HepG2 (cell line): ENCODE results near the gene EVI5. TPM values are rescaled to one million over a fixed set of nuclear protein-coding genes. Genes with fewer than 3 reads are reported as not detected.
A peak's percentile ranks its signal among the peaks of the same experiment; 100 is the strongest.

Source experiments
- ATAC-seq: fragments of 200-7000 bp; cut with Tn5 transposase; 3 replicates; pipeline ENCODE4 v1.9.1; 2020; ENCODE audit warnings: mild to moderate bottlenecking, moderate library complexity
- BruUV-seq: library from RNA; stranded (reverse); fragments of 400-500 nt; replicated peaks from 2 replicates; lab custom pipeline; 2021; lab: Mats Ljungman, UMichigan
- CTCF ChIA-PET: fragments of 300-600 bp; formaldehyde crosslinking; extraction: SDS; loops from one replicate; lab custom pipeline; 2021; ENCODE audit warnings: low total read pairs, inconsistent platforms, low intra/inter-chr PET ratio; lab: Yijun Ruan, JAX
- POLR2A ChIA-PET: fragments of 350-600 bp; sonication (Branson Sonifier 250); formaldehyde crosslinking; loops from one replicate; lab custom pipeline; 2020; ENCODE audit warnings: antibody characterized with exemption, inconsistent platforms; lab: Yijun Ruan, JAX
- DNase-seq: peaks from one replicate; pipeline ENCODE4 v3.0.0-alpha.2; 2015; ENCODE audit warnings: low spot score
- FAIRE-seq: peaks from 3 replicates; lab custom pipeline; 2011; peaks lifted over from hg19 to GRCh38; lab: Jason Lieb, UNC
- H2AFZ ChIP-seq: one replicate; pipeline ENCODE4 v1.6.1; 2011; ENCODE audit warnings: low read length, inconsistent platforms
- H3K27ac ChIP-seq: fragments of 300-600 bp; 3 replicates; pipeline ENCODE4 v1.8.0; 2011; ENCODE audit warnings: mixed run types, mild to moderate bottlenecking, mixed read lengths, low read length, inconsistent platforms; ENCODE audit not compliant: insufficient read depth; ENCODE audit errors: extremely low read length
- H3K27me3 ChIP-seq, 2 experiments: fragments of 200-600 bp in 1 of 2; 2 replicates in 1 of 2; 3 replicates in 1 of 2; pipeline versions ENCODE4 v1.6.0 to v1.8.0; 2011; ENCODE audit warnings: low read length in 2 of 2, mild to moderate bottlenecking in 2 of 2, moderate library complexity in 2 of 2, inconsistent platforms in 1 of 2; ENCODE audit not compliant: insufficient read depth in 2 of 2, control insufficient read depth in 1 of 2
- H3K36me3 ChIP-seq, 2 experiments: fragments of 200-600 bp in 1 of 2; replicated peaks in 1 of 2; 2 replicates in 1 of 2; 3 replicates in 1 of 2; pipeline versions ENCODE4 v1.5.1 to v1.8.0; 2011; ENCODE audit warnings: low read length in 2 of 2, inconsistent platforms in 1 of 2; ENCODE audit not compliant: insufficient read depth in 2 of 2, control insufficient read depth in 1 of 2
- H3K4me1 ChIP-seq: 2 replicates; pipeline ENCODE4 v1.5.1; 2012; ENCODE audit warnings: low read length, inconsistent platforms; ENCODE audit not compliant: insufficient read depth
- H3K4me2 ChIP-seq: 2 replicates; pipeline ENCODE4 v1.6.0; 2011; ENCODE audit warnings: low read depth, low read length, inconsistent platforms
- H3K4me3 ChIP-seq, 3 experiments: fragments of 200-600 bp in 1 of 3; sonication (generic), shearing (Covaris generic) in 1 of 3; replicated peaks in 1 of 3; 2 replicates each; pipeline ENCODE4 v1.5.1; 2011 to 2016; ENCODE audit warnings: low read length in 3 of 3, inconsistent platforms in 2 of 3, low read depth in 2 of 3, mild to moderate bottlenecking in 2 of 3, control low read depth in 1 of 3, mixed read lengths in 1 of 3; ENCODE audit not compliant: insufficient read depth in 1 of 3
- H3K79me2 ChIP-seq: one replicate; pipeline ENCODE4 v1.6.1; 2011; ENCODE audit warnings: low read length, inconsistent platforms; ENCODE audit not compliant: insufficient read depth
- H3K9ac ChIP-seq: 2 replicates; pipeline ENCODE4 v1.6.0; 2011; ENCODE audit warnings: mild to moderate bottlenecking, low read depth, low read length, inconsistent platforms; ENCODE audit not compliant: insufficient read depth
- H3K9me3 ChIP-seq: 2 replicates; pipeline ENCODE4 v1.5.1; 2012; ENCODE audit warnings: mild to moderate bottlenecking, low read length
- H4K20me1 ChIP-seq: 2 replicates; pipeline ENCODE4 v1.6.0; 2011; ENCODE audit warnings: inconsistent platforms, mild to moderate bottlenecking, low read length, moderate library complexity; ENCODE audit not compliant: insufficient read depth
- MAFF ChIP-seq: IDR thresholded peaks from 2 replicates; pipeline ENCODE4 v1.6.1; 2011; ENCODE audit warnings: low read depth, low read length, improper control_type of control experiment
- MAFK ChIP-seq, 2 experiments: IDR thresholded peaks in 1 of 2; conservative IDR thresholded peaks in 1 of 2; 2 replicates each; pipeline ENCODE4 v1.6.1; 2011; ENCODE audit warnings: improper control_type of control experiment in 2 of 2, low read length in 2 of 2
- MATR3 ChIP-seq: sonication (generic); formaldehyde crosslinking; IDR thresholded peaks from 2 replicates; pipeline ENCODE4 v1.4.0; 2020; ENCODE audit warnings: missing genetic modification reagents
- SIX1 ChIP-seq: sonication (generic); formaldehyde crosslinking; IDR thresholded peaks from 2 replicates; pipeline ENCODE4 v1.4.0; 2020; ENCODE audit warnings: missing genetic modification reagents, borderline replicate concordance
- ZFP62 ChIP-seq: sonication (generic); formaldehyde crosslinking; IDR thresholded peaks from 2 replicates; pipeline ENCODE4 v1.4.0; 2020; ENCODE audit warnings: missing genetic modification reagents
- ZNF180 ChIP-seq: sonication (generic); formaldehyde crosslinking; IDR thresholded peaks from 2 replicates; pipeline ENCODE4 v1.4.0; 2020; ENCODE audit warnings: low read depth, missing genetic modification reagents, borderline replicate concordance
- WGBS: methylation state at CpG from one replicate; pipeline ENCODE4 v1.1.6; 2017; ENCODE audit warnings: low lambda C conversion rate; 5-methylcytosine and 5-hydroxymethylcytosine counted together
- in situ Hi-C: cut with HindIII; loops from 2 replicates; pipeline ENCODE4 v1.10.0; 2017; ENCODE audit warnings: low pct_unique_long_range_greater_than_20kb; ENCODE audit not compliant: extremely low pct_ligation_motif_present
- intact Hi-C: fragments of 100-400 bp; cut with micrococcal nuclease; formaldehyde crosslinking; loops from one replicate; pipeline ENCODE4 v1.10.0; 2022; ENCODE audit not compliant: unreplicated experiment
- polyA plus RNA-seq, 8 experiments: library from polyadenylated mRNA; depleted of rRNA in 3 of 8; stranded (reverse) in 7 of 8; unstranded in 1 of 8; fragments of >200 nt; fragmentation: Illumina TruSeq in 4 of 8; extraction: Trizol in 4 of 8; gene quantifications; 2 replicates each; pipeline versions ENCODE4 v1.2.1 to v1.2.3, GENCODE V29; 2011 to 2016; ENCODE audit warnings: low read depth in 4 of 8, missing spikeins in 1 of 8, mixed read lengths in 1 of 8; ENCODE audit not compliant: insufficient read depth in 1 of 8
- total RNA-seq, 5 experiments: library from RNA; depleted of rRNA; stranded (reverse); fragments of >200 nt; fragmentation: Illumina TruSeq; extraction: Trizol; gene quantifications; 2 replicates each; pipeline ENCODE4 v1.2.3, GENCODE V29; 2016; ENCODE audit warnings: low read depth in 1 of 5

EVI5 gene
- total and polyA plus RNA-seq, 2 of the 13 experiments (the other 11 are each of a cell fraction or from before 2014, with no cell fraction given) = 4.0 to 12.6 TPM

DNA sequence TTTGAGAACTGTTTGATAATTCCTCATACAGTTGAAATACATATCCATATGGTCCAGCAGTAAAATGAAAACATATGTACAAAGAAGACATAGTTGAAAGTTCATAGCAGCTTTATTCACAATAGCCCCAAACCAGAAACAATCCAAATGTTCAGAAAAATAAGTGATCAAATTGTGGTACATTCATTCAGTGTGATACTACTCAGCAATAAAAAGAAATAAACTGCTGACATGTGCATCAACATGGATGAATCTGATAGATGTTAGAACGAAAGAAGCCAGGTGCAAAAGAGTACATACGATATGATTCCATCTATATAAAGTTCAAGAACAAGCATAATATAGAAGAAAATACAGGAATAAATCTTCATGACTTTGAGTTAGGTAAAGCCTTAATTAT, 77.2 kb downstream of the EVI5 start:
- Histone ChIP-seq H3K4me3 (no peak overlapping the region), H3K36me3 (no peaks in the 10 kb centered on the region), H4K20me1 (no peaks in the 10 kb centered on the region; the same call in 1 of the 2 replicates)
- intact Hi-C loops = no loop called here
- no peak for DNase-seq
- no TSS peak for BruUV-seq
- TF ChIP-seq ZFP62 = no peak
- peak; percentile 43 to 73; a peak in 3 of 4 replicates for TF ChIP-seq MAFK (conservative IDR thresholded peaks at IDR 0.05 in 1 of 2, IDR thresholded peaks at IDR 0.05 in 1 of 2; ENCODE audit: low read length in 2 of 2)
- TF ChIP-seq MAFF = peak; percentile 64
- TF ChIP-seq ZNF180 (CRISPR knock-in tag) = no peak
- TF ChIP-seq, all 625 proteins: peak for 2
- Histone ChIP-seq H3K9me3 (no peaks in the 10 kb centered on the region), H3K9ac (no peak overlapping the region), H3K27me3 (no peaks in the 10 kb centered on the region), H3K27ac (no peak overlapping the region), H2AFZ (no peak overlapping the region), H3K79me2 (peaks cover 8% of the 10 kb centered on the region), H3K4me2 (no peak overlapping the region), H3K4me1 (peaks cover 49% of the 10 kb centered on the region)
- ChIA-PET CTCF (no interaction called here), POLR2A (no interaction called here)
- WGBS = 97% methylated on average over 2 of the region's 2 CpGs
- FAIRE-seq (no peak), ATAC-seq (no peak)
- in situ Hi-C loops = no loop called here

DNA sequence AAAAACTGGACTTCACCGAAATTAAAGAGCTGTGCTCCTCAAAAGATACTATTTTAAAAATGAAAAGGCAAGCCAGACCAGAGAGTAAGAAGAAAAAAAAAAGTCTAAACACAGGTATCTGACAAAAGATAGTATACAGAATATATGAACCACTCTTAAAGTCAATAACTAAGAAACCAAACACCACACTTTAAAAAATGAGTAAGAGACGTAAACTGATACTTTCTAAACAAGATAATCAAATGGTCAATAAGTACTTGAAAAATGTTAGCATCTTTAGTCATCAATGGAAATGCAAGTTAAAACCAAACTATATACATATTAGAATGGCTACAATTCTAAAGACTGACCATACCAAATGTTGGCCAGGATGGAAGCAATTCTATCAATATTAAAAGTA, 77.6 kb downstream of the EVI5 start:
- Histone ChIP-seq H3K9me3 (no peaks in the 10 kb centered on the region), H3K9ac (no peak overlapping the region), H3K79me2 (peaks cover 8% of the 10 kb centered on the region), H3K4me1 (peaks cover 46% of the 10 kb centered on the region), H4K20me1 (no peaks in the 10 kb centered on the region; the same call in 1 of the 2 replicates), H3K27ac (no peak overlapping the region), H3K27me3 (no peaks in the 10 kb centered on the region), H3K4me3 (no peak overlapping the region), H3K36me3 (no peaks in the 10 kb centered on the region), H2AFZ (no peak overlapping the region), H3K4me2 (no peak overlapping the region)
- BruUV-seq = no TSS peak
- POLR2A ChIA-PET = no interaction called here
- FAIRE-seq = no peak
- ATAC-seq = no peak
- WGBS = 95% methylated on average over 2 of the region's 2 CpGs
- TF ChIP-seq SIX1 (CRISPR knock-in tag) = peak; percentile 84; the same call in 1 of the 2 replicates
- no peak for TF ChIP-seq MATR3 (CRISPR knock-in tag)
- CTCF ChIA-PET = no interaction called here
- in situ Hi-C loops (no loop called here), intact Hi-C loops (no loop called here)
- DNase-seq = no peak
